ENCODE data around the gene KRTAP10-12.

GRCh38 chr21:44687671-44688070 is 9.3 kb upstream of the KRTAP10-12 start:
- TF ChIP-seq EP300 (IDR thresholded peaks at IDR 0.05) = no peak
- TF ChIP-seq POLR2A (IDR thresholded peaks at IDR 0.05) = no peak
- TF ChIP-seq CTCF (IDR thresholded peaks at IDR 0.05) = no peak

Measured in upper lobe of left lung (tissue), 4 donors.